Dendritic cell treated with granulocyte-macrophage colony-stimulating factor and Interleukin-4, amounts not matched to agents 40 ng/mL and 50 ng/mL, for 4 days (primary cell): ENCODE measurements around the gene TYMP.
A peak's percentile ranks its signal among the peaks of the same experiment; 100 is the strongest.

ENCODE experiments used
- H3K27ac Mint-ChIP-seq: one replicate; pipeline ENCODE4 v1.8.0; 2022; ENCODE audit warnings: mild to moderate bottlenecking, mixed read lengths
- H3K27me3 Mint-ChIP-seq: one replicate; pipeline ENCODE4 v1.8.0; 2022; ENCODE audit warnings: mild to moderate bottlenecking, mixed read lengths
- H3K36me3 Mint-ChIP-seq: one replicate; pipeline ENCODE4 v1.8.0; 2022; ENCODE audit warnings: low read depth, mixed read lengths
- H3K4me1 Mint-ChIP-seq: one replicate; pipeline ENCODE4 v1.8.0; 2022; ENCODE audit warnings: low read depth, mixed read lengths
- H3K4me3 Mint-ChIP-seq: one replicate; pipeline ENCODE4 v1.8.0; 2022; ENCODE audit warnings: mild to moderate bottlenecking, moderate library complexity, mixed read lengths
- H3K9me3 Mint-ChIP-seq: one replicate; pipeline ENCODE4 v1.8.0; 2022; ENCODE audit warnings: mixed read lengths
- intact Hi-C: fragments of 100-400 bp; cut with micrococcal nuclease; formaldehyde crosslinking; loops from one replicate; pipeline ENCODE4 v1.15.0; 2022

TYMP gene

DNA sequence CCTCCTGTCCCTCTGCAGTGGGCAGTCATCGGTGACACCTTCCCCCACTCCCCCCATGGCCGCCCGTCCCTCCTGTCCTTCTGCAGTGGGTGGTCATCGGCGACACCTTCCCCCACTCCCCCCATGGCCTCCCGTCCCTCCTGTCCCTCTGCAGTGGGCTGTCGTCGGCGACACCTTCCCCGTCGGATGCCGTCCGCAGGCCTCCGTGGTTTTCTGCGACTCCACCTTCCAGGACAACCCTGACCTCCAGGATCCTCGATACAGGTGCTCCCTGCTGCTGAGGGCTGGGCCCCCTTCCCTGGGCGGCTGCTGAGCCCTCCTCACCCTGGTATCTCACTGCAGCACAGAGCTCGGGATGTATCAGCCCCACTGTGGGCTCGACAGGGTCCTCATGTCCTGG, 40.9 kb downstream of the TYMP start:
- Mint-ChIP-seq H3K4me1 (peaks cover 9% of the 10 kb centered on the region), H3K27ac (no peak overlapping the region), H3K27me3 (peaks cover 45% of the 10 kb centered on the region), H3K36me3 (no peaks in the 10 kb centered on the region), H3K9me3 (no peaks in the 10 kb centered on the region), H3K4me3 (no peak overlapping the region)
- intact Hi-C loops: no loop called here

GRCh38 chr22:50488006-50488677, 41.7 kb downstream of the TYMP start:
- H3K4me1 Mint-ChIP-seq: peaks cover 9% of the 10 kb centered on the region
- peaks cover 51% of the 10 kb centered on the region for H3K27me3 Mint-ChIP-seq
- H3K27ac Mint-ChIP-seq: no peak overlapping the region
- intact Hi-C loops: no loop called here
- no peak overlapping the region for H3K4me3 Mint-ChIP-seq
- no peaks in the 10 kb centered on the region for H3K36me3 Mint-ChIP-seq
- H3K9me3 Mint-ChIP-seq: no peaks in the 10 kb centered on the region

DNA sequence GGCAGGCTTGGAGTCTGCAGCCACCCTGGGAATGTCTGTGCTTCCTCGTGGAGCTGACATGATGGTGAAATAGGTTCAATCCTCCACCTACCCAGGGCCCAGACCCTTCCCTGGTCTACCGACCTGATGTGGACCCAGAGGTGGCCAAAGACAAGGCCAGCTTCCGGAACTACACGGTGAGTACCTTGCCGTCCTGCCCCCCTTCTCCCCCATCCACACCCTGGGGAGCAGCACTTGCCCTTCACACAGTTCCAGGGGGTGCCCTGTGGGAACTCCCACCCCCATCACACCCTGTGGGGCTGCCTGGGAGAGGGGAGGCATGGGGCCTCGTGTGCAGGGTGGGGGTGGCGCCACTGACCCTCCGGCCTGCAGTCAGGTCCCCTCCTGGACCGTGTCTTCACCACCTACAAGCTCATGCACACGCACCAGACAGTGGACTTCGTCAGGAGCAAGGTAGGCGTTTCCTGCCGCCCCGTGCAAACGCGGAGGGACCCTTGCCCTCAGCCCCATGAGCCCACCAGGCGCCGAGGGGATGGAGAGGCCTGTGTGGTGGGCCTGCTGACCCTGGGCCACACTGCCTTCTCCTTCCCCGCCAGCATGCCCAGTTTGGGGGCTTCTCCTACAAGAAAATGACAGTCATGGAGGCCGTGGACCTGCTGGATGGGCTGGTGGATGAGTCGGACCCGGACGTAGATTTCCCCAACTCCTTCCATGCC, 42.4 kb downstream of the TYMP start:
- Mint-ChIP-seq H3K4me3 (no peak overlapping the region), H3K27me3 (peaks cover 57% of the 10 kb centered on the region), H3K9me3 (no peaks in the 10 kb centered on the region), H3K4me1 (peaks cover 9% of the 10 kb centered on the region), H3K36me3 (no peaks in the 10 kb centered on the region), H3K27ac (no peak overlapping the region)
- intact Hi-C loops: no loop called here

GRCh38 chr22:50486561-50487289, 43.1 kb downstream of the TYMP start, which contains the start of gene MIOX:
TSS of gene MIOX (plus strand) at chr22:50486859. CDS start at chr22:50486898, 39 bp downstream.
- H3K27me3 Mint-ChIP-seq: peaks cover 63% of the 10 kb centered on the region
- no peaks in the 10 kb centered on the region for H3K9me3 Mint-ChIP-seq
- H3K4me1 Mint-ChIP-seq: peaks cover 9% of the 10 kb centered on the region
- no peak within 1 kb of the TSS for H3K27ac Mint-ChIP-seq
- no peaks in the 10 kb centered on the region for H3K36me3 Mint-ChIP-seq
- intact Hi-C loops: no loop called here
- H3K4me3 Mint-ChIP-seq: no peak within 1 kb of the TSS

- Mint-ChIP-seq H3K27me3 (peaks cover 66% of the 10 kb centered on the region), H3K9me3 (no peaks in the 10 kb centered on the region), H3K27ac (no peak overlapping the region), H3K4me3 (no peak overlapping the region), H3K36me3 (no peaks in the 10 kb centered on the region), H3K4me1 (peaks cover 1% of the 10 kb centered on the region)
- intact Hi-C loops: no loop called here
These were observed 44.3 kb downstream of the TYMP start for GRCh38 chr22:50485221-50486131.

GRCh38 chr22:50483977-50484853, 45.6 kb downstream of the TYMP start:
- H3K4me3 Mint-ChIP-seq: no peak overlapping the region
- no peak overlapping the region for H3K27ac Mint-ChIP-seq
- H3K4me1 Mint-ChIP-seq: peaks cover 9% of the 10 kb centered on the region
- no peaks in the 10 kb centered on the region for H3K9me3 Mint-ChIP-seq
- intact Hi-C loops: no loop called here
- H3K36me3 Mint-ChIP-seq: no peaks in the 10 kb centered on the region
- H3K27me3 Mint-ChIP-seq: peaks cover 77% of the 10 kb centered on the region

DNA sequence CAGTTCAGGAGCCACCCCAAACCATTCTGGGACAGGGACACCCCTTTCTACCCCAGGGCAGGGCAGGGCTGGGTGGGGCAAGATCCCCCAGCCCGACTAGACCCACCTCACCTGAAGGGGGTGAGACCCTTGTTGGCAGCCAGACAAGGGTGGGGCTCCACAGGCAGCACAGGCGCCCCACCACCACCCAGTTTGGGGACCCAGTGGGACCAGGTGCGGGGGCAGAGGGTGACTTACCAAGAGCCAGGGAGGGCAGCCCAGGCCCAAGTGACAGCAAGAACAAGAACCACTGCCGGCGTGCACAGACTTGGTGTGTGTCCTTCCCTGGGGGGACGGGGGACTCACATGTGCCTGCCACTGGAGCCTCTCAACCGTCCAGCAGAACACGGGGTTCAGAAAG, 46.3 kb downstream of the TYMP start:
- H3K4me1 Mint-ChIP-seq: peaks cover 9% of the 10 kb centered on the region
- no peak overlapping the region for H3K4me3 Mint-ChIP-seq
- intact Hi-C loops: no loop called here
- no peaks in the 10 kb centered on the region for H3K36me3 Mint-ChIP-seq
- no peaks in the 10 kb centered on the region for H3K9me3 Mint-ChIP-seq
- peaks cover 81% of the 10 kb centered on the region for H3K27me3 Mint-ChIP-seq
- no peak overlapping the region for H3K27ac Mint-ChIP-seq

- peaks cover 9% of the 10 kb centered on the region for H3K4me1 Mint-ChIP-seq
- no peaks in the 10 kb centered on the region for H3K9me3 Mint-ChIP-seq
- peaks cover 83% of the 10 kb centered on the region for H3K27me3 Mint-ChIP-seq
- no peak overlapping the region for H3K4me3 Mint-ChIP-seq
- no peaks in the 10 kb centered on the region for H3K36me3 Mint-ChIP-seq
- H3K27ac Mint-ChIP-seq: no peak overlapping the region
- intact Hi-C loops: no loop called here
These were observed 46.7 kb downstream of the TYMP start for GRCh38 chr22:50483106-50483505.

- Mint-ChIP-seq H3K27me3 (peaks cover 81% of the 10 kb centered on the region), H3K9me3 (no peaks in the 10 kb centered on the region), H3K4me3 (peak overlapping the region; percentile 60), H3K4me1 (peaks cover 9% of the 10 kb centered on the region), H3K36me3 (no peaks in the 10 kb centered on the region), H3K27ac (no peak overlapping the region)
- intact Hi-C loops: no loop called here
These were observed 47.4 kb downstream of the TYMP start for GRCh38 chr22:50482107-50483074.

DNA sequence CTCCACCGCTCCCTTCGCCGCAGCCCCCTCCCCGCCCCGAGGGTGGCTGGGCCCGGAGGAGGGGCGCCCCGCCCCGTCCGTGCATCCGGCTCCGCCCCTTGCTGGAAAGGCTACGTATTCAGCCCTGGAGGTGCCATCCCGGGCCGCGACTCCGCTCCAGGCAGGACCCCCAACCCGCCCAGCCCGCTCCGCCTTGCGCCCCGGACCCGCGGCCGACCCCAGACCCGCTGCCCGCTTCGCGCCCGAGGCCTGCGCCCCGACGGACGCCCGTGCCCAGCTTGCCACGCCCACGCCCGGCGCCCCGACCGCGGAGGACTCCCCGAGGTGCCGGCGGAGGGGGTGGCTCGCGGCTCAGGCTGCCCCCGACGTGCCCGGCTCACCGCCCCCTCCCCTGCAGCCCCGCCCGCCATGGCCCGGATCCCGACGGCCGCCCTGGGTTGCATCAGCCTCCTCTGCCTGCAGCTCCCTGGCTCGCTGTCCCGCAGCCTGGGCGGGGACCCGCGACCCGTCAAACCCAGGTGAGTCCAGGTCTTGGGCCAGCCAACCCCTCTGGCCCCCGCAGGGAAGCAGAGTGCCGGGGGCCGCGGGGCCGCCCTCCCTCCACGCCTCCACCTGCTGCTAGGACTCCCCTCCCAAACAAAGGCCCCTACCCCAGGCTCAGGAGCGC, 48.2 kb downstream of the TYMP start, which contains the start of gene ADM2:
Gene ADM2 (plus strand): TSS at position 104 of the 667 bp plus-strand sequence. CDS start 305 bp downstream, at position 409.
- Mint-ChIP-seq H3K36me3 (no peaks in the 10 kb centered on the region), H3K27me3 (peaks cover 81% of the 10 kb centered on the region), H3K4me1 (peaks cover 9% of the 10 kb centered on the region), H3K4me3 (peak within 1 kb of the TSS; percentile 60), H3K9me3 (no peaks in the 10 kb centered on the region), H3K27ac (no peak within 1 kb of the TSS)
- intact Hi-C loops: no loop called here

GRCh38 chr22:50481045-50481439, 48.8 kb downstream of the TYMP start:
- Mint-ChIP-seq H3K27me3 (peaks cover 80% of the 10 kb centered on the region), H3K4me3 (peak overlapping the region; percentile 37), H3K9me3 (no peaks in the 10 kb centered on the region), H3K27ac (no peak overlapping the region), H3K4me1 (peaks cover 9% of the 10 kb centered on the region), H3K36me3 (no peaks in the 10 kb centered on the region)
- intact Hi-C loops: no loop called here
